Measurements from ENCODE around the gene HOXA10.
A peak's percentile ranks its signal among the peaks of the same experiment; 100 is the strongest.

The HOXA10 gene

DNA sequence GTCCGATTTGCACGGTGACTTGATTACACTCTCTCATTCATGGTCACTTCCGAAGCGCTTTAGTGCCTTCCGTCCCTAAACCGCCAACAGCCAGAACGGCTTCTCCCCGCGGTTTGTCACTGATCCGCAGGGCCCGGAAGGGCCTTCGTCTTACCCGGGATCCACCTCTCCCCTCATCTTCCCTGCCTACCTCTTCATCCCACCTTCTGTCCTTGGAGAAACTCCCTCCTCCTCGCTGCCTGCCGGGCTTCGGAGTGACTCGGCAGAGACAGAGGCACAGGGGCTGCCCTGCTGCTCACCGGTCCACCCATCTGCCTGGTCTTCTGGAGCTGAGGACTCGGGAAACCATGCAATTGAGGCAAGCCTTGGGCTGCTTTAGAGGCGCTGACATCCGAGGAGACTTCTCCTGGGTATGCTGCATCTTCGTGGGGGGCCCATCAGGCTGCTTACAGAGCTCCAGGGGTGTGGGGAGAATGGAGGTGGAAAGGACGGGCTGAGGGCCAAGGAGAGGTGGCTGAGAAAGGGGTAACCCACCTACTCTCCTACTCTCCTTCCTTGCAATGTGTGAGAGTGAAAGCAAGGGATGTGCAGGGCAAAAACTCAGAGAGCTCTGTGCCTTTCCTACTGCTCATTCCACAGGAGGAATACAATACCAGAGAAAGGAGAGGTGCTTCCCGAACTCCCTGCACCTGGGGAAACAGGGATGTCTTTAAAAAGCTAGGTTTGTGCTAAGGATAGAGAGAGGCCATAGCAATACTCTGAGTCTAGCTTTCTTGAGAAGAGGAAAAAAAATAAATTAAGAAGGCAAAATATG is 11.9 kb upstream of the HOXA10 start:
- TF ChIP-seq, protein P1, sequence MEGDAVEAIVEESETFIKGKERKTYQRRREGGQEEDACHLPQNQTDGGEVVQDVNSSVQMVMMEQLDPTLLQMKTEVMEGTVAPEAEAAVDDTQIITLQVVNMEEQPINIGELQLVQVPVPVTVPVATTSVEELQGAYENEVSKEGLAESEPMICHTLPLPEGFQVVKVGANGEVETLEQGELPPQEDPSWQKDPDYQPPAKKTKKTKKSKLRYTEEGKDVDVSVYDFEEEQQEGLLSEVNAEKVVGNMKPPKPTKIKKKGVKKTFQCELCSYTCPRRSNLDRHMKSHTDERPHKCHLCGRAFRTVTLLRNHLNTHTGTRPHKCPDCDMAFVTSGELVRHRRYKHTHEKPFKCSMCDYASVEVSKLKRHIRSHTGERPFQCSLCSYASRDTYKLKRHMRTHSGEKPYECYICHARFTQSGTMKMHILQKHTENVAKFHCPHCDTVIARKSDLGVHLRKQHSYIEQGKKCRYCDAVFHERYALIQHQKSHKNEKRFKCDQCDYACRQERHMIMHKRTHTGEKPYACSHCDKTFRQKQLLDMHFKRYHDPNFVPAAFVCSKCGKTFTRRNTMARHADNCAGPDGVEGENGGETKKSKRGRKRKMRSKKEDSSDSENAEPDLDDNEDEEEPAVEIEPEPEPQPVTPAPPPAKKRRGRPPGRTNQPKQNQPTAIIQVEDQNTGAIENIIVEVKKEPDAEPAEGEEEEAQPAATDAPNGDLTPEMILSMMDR (IDR thresholded peaks at IDR 0.05; ENCODE audit: control insufficient read depth, extremely low read depth, insufficient read depth) = no peak
- no peak overlapping the region for H3K4me3 ChIP-seq (ENCODE audit: low read depth, low read length)
- no peak for DNase-seq (ENCODE audit: low read depth)

DNA sequence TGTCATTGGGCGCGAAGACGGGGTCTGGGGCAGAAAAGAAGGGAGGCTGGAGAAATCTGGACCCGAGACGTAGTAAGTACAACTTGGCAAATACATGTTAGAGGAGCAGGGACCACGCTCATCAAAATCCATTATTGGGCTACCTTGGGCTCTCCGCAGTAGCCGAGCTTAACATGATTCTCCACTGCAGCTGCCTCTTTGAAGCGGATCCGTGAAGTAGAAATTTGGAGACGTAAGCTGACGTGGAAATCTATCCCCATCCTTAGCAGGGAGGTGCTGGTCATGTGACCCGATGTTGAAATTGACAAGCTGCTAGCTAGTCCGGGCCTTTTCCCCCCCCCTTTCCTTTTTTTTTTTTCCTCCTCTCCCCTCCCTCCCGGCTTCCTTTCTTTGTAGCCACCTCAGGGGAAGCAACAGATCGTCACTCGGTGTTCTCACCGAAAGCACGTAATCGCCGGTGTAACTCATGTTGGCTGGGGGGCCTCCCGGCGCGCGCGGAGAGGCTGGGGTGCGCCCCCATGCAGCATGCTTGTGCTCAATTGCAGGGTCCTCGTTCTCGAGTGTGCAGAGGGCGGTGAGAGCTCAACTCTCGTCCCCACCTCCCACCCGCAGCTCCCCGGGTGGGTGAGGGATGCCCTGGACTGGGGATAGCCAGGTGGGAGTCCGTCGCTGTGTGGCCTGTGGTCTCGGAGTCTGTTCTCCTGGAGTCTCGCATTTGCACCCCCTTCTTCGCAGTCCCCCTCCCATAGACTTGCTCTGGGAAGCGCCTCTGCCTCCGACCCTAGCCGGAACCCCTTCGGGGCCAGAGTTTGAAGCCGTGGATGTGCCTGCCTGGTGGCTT is 11.1 kb upstream of the HOXA10 start, which contains the start of gene HOXA11:
Gene HOXA11, minus strand, starts transcription at position 220 of the 841 bp plus-strand sequence. Its CDS starts 88 bp downstream, at position 132.
- no peak for DNase-seq (ENCODE audit: low read depth)

DNA sequence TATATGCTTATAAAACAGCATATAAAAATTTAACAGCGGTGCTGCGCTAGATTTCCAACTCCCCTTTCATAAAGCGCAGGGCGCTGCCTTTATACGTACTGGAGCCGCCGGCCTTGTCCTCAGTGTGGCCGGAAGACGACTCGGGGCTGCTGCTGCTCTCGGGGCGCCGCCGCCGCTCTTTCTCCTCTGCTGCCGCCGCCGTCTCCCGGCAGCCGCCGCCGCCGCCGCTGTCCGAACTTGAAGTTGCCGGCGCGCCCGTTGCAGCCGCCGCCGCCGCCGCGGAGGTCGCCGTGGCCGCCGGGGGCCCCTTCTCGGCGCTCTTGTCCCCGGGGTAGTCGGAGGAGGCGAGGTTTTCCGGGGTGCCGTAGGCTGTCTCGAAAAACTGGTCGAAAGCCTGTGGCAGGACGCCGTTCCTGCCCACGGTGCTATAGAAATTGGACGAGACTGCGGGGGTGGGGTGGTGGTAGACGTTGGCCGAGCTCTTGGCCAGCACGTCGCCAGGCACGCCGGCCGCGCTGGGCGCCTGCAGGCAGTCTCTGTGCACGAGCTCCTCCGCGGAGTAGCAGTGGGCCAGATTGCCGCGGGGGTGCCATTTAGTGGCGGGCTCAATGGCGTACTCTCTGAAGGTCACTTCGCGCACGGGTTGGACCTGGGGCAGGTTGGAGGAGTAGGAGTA is 10.4 kb upstream of the HOXA10 start:
- DNase-seq (ENCODE audit: low read depth) = no peak
- TF ChIP-seq, protein P1 (IDR thresholded peaks at IDR 0.05; ENCODE audit: control insufficient read depth, extremely low read depth, insufficient read depth) = no peak
- peak overlapping the region; percentile 44 for H3K4me3 ChIP-seq (ENCODE audit: low read depth, low read length)

More for the DNA sequence above, 11.1 kb upstream of the HOXA10 start, which contains the start of gene HOXA11:
- peak within 1 kb of the TSS; percentile 44 for H3K4me3 ChIP-seq (ENCODE audit: low read depth, low read length)
- TF ChIP-seq, protein P1 (IDR thresholded peaks at IDR 0.05; ENCODE audit: control insufficient read depth, extremely low read depth, insufficient read depth) = no peak

DNA sequence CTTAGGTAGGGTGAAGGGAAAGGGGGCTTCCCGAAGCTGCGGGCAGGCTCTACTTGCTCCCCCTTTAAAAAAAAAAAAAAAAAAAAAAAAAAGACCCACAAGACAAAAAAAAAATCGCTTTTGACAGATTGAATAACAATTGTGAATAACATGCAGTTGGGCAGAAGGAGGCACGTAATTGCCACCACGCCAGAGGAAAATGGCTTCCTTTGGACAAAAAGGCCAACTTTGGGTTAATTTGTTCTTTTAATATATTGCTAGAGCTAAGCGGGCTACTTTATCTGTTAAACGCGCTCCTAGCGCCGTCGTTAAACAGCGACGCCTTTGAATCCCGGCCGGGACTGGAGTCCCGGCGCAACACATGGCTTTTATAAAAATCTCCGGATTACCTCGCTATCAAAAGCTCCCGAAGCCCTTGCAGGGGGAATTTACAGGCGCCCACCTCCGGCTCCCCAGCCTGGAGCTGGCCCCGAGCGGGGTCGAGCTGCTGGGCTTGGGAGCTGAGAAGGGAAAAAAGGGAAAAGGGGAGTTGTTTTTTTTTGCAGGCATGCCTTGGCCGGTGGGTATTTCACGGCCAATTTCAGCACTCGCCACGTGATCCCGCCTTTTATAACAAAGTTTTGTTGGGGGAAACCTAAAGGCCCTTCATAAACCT is 9.7 kb upstream of the HOXA10 start:
- peak overlapping the region; percentile 44 for H3K4me3 ChIP-seq (ENCODE audit: low read depth, low read length)
- TF ChIP-seq, protein P1 (IDR thresholded peaks at IDR 0.05; ENCODE audit: control insufficient read depth, extremely low read depth, insufficient read depth) = no peak
- no peak for DNase-seq (ENCODE audit: low read depth)

DNA sequence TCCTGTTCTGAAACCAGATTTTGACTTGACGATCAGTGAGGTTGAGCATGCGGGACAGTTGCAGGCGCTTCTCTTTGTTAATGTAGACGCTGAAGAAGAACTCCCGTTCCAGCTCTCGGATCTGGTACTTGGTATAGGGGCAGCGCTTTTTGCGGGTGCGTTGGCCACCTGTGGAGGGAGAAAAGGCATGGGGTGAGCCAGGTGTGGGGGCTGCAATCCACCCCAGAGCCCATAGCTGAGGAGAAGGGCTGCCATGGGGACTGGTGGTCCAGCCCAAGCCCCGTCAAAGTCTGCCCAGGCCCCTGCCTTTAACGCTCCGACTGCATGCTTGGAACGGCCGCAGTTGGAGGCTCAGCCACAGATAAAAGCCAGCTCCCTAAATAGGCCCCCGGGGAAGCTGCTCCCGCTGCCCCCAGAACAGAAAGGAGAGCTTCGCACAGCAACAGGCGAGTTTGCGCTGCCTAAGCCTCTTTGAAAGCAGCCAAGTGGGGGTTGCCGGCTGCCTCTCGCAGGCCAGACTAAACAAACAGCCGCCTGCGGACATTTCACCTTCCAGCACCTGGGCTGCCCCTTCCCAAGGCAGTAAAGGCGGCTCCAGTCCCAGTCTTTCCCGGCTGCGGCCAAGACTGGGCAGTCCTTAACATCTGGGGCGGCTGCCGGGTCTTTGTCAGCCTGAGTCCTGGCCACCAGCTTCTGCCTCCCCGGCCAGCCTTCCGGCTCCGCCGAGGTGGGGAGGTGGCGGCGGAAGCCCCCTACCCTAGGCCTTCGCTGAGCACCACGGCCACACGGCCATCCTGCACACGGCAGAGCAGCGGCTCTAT is 9.0 kb upstream of the HOXA10 start:
- no peak for DNase-seq (ENCODE audit: low read depth)
- TF ChIP-seq, protein P1 (IDR thresholded peaks at IDR 0.05; ENCODE audit: control insufficient read depth, extremely low read depth, insufficient read depth) = no peak
- H3K4me3 ChIP-seq (ENCODE audit: low read depth, low read length) = no peak overlapping the region

Measured in LNCaP clone FGC (cell line).